COLO829 (cell line): ENCODE measurements around the gene CPLX4.

ENCODE experiments used
- DNase-seq: peaks from one replicate; pipeline ENCODE4 v3.0.0; 2012; ENCODE audit warnings: low spot score

Gene CPLX4

DNA sequence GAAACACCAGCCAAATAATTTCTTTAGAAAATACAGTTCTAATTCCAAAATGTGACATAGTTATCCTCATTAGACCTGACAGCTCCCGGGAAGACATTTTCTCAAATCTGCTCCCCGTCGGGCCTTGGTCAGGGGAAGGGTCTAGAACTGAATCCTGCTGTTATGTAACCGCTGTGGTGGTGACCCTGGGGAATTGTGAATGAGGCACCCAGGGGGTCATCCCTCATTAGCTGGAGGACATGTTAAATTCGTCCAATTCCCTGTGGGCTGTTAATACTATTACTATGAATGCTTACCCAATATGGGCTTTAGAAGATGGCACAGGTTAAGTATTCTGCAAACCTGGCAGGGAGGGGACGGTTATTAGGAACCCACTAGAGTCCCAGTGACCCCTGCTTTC, 11.8 kb downstream of the CPLX4 start:
- DNase-seq = no peak

DNA sequence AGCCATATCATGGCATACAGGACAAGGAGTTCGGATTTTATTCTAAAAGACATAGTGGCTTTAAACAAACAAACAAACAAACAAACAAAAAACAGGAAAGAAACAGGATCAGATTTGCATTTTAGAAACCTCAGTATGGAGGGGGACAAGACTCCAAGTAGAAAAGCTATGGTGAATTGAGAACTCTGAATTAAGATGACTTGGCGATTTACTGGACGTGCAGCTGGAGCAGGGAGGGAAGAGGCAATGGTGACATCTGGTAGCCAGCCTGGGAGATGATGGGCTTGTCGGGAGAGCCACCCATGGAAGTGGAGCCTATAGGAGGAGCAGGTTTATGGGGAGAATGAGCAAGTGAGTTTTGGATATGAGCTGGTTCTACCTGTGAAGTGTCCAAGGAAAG, 13.2 kb downstream of the CPLX4 start:
- no peak for DNase-seq

DNA sequence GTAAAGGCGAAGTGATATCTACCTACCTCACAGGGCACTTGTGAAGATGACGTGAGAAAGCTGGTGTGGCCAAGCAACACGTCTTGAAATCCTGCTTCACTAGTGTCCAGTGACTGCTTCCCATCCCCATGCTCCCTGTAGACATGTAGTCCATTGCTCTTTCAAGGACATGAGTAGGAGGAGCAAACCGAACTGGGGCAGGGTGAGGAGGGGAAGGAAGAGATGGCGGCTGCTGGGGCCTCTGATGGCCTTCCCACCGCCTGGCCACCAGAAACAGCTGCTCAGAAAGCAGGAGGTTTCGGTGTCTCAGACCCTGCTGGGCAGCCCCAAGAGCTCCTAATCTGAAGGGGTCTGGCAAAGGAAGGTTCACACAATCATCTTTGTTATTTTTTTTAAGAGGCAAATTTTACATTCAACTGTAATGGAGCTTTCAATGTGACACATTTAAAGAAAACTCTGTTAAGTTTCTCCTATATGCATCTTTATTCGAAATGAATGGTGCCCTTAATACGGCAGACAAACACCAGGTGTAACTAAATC, 14.7 kb downstream of the CPLX4 start:
- DNase-seq = no peak

DNA sequence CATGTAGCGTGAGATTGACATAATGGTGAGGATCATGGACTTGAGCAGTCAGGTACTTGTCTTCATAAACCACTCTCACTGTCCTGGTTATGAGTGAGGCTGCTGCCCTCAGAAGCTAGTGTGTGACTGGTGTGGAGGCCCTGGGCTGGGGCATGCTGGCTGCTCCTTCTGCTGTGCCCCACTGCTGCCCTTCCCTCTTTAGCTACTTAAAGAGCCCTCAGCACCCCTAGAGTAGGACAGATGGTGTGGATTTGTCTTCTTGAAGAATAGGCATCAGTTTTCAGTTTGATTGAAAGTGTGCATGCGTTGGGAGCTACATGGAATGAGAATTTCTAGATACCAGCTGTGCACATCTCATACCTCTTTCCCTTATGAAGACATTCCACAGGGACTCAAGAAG, 15.4 kb downstream of the CPLX4 start:
- DNase-seq = no peak

DNA sequence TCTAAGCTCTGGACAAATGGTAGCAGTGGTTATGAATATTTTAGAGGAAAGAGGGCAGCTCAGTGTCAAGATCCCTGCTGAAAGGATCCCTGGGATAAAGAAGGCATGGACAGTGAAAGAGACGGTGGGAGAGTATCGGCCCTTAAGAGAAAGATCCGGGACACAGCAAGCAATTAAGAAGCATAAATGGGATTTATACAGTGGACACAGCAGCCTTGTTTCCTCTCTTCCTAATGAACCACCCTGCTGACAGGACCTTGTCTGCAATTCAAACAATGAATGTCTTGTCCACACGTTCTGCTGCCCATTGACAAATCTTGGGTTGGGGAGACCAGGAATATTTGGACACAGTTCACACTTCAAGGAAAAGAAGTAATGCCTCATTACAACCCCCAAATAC, 16.5 kb downstream of the CPLX4 start:
- peak; percentile 52 for DNase-seq

DNA sequence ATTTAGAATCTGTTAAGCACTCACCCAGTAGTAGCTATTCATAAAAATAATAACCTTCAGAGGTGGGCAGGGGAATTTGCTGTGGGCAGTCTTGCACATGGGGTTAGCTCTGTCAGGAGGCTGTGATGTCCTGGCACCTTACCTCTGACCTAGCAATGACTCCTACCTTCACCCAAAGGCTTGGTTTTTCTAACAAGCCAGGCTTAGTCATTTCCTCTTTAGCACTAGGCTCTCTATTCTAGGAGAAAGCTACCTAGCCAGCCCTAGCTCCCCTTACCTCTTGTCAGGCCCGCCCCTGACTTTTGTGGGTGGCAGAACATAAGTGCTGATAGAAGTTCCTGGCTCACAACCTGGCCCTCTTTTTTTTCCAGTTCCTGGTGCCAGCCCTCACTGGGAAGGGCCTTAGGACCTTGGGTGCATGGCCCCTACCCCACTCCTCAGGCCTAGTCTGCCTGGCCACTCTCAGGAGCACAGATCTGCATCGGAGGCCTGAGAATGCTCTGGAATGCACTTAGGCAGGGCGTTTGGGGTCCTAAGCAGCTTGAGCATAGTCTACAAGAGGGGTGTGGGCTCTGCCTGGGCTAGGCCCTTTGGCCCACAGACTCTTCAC, 17.7 kb downstream of the CPLX4 start:
- no peak for DNase-seq

DNA sequence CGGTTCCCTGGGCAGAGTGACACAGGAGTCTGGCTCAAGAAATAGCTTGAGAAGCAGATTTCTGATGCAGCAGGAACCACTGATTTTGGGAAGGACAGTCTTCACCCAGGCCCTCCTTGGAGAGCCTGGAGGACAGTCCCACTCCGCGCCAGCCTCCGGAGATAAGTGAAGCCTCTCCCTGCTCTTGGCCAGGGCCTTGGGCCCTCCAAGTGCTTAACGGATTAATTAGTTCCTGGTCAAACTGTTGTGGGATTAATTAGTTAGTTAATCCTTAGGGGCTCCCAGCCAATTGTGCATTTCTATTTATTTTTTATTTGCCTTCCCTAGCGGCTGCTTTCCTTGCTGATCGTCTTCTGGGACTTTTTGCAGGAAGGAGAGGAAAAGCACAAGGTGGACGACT, 19.6 kb downstream of the CPLX4 start:
- DNase-seq = no peak

DNA sequence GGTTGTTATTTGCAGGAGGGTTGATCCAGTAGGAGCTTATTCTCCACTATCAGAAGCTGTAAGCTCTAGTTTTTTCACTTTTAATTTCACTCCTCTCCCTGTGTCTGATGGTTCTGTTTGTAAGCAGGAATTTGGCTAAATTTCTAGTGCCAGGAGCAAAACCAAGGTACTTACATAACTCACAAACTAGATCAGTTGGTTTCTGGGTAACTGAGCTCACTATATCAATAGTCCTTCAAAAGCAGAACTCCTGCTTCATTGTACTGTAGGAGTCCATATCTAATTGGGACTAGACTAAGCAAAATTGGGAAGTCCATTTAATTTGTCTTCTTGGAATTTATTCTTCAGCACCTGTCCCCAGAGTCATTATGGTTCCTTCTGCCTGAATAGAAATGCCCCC, 25.1 kb downstream of the CPLX4 start:
- no peak for DNase-seq

DNA sequence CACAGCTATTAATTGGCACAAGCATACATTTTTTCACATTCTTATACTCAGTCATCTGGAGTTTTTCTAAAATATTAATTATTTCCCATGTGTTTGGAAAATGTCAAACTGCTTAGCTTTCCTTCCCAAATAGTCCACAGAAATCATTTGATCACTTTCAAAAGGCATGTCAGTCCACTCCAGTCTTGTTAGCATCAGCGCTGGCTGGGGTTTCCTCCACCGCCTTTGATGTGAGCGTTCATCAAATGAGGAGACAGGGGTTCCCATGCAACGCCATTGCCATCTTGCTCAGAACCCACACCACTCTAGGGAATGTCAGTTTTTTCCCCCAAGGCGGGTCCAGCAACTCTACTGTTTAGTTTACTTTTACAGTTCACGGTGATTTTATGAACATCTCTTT, 32.1 kb downstream of the CPLX4 start:
- DNase-seq = no peak

DNA sequence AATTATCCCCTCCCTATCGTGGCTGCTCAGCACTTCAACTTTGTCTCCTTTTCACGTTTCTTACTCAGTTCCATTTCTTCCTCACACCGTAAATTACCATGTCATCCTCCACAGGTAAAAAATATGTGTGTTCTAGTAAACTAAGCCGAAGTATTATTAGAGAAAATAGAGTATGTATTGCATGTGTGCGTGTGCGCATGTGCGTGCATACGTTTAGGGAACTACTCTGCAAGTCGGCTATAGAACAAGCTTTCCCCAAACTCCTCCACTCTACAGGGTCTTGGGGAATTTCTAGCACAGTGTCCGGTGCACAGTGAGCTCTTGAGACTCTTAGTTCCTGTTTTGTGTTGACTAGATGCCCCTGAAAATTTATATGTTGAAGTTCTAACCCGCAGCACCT, 36.1 kb downstream of the CPLX4 start:
- no peak for DNase-seq

DNA sequence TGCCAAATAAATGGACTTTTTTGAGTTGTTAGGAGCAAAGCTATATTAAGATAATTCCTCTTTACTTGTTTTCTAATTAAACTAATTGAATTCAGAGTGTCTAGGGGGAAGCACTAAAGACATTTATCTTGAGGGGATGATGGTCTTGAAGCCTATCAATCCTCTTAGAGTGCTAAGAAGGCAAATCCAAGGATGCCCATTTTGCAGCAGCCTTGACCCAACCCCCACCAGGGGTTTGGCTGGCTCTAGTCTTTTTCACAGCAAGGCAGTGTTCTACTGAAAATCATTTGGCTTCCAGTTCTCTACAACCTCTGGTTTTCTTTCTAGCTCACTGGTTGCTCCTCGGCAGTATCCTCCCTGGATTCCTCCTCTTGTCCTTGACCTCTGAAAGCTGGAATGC, 38.7 kb downstream of the CPLX4 start:
- DNase-seq = no peak

DNA sequence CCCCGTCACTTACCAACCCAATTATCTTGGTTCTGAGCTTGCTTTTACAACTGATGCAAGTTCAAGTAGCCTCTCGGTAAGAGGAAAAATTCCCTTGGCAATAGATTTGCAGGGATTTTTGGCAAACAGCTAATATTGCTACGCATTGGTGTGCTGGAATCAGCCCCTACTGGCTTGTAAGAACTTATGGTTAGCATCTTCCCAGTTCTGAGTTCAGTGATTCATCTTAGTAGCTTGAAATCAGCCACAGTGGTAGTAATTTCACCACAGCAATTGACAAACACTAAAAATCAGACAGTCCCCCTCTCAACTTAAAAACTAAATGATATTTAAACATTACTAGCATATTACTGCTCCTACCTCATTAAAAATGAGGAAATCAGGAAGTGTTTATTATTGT, 39.3 kb downstream of the CPLX4 start:
- DNase-seq = no peak

DNA sequence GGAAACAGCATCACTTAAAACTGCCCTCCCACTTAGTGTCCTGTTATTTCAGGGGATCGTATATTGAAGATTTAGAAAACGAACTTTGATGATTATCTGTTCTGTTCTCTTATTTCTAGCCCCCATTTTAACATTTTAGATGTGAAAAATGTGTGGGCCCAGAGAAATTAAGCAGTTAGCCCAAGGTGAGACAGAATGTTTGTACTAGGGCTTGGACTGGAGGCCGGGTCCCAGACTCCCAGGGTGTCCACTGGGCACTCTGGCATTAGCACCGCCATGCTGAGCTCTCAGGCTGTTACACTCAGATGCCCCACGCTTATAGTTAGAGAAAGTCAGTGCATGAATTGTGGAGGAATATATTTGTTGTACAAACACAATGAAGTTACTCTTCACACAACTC, 39.7 kb downstream of the CPLX4 start:
- no peak for DNase-seq

DNA sequence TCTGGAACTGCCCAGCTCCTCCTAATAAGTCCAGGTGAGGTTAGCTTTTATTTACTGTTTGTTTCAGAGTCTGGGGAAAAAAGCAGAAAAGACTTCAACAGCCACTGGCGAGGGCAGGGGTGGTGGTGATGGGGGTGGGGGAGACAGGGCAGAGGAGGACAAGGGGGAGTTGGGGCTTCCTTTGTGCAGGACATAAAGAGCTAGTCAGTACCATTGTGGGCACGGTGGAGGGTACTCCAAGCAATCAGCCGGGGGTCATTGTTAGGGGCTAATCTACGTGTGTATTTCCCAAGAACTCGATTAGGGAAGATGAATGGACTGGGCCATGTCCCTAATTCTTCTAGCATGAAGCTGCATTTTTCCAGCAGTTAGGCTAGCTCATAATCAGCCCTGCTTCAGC, 42.4 kb downstream of the CPLX4 start:
- no peak for DNase-seq

DNA sequence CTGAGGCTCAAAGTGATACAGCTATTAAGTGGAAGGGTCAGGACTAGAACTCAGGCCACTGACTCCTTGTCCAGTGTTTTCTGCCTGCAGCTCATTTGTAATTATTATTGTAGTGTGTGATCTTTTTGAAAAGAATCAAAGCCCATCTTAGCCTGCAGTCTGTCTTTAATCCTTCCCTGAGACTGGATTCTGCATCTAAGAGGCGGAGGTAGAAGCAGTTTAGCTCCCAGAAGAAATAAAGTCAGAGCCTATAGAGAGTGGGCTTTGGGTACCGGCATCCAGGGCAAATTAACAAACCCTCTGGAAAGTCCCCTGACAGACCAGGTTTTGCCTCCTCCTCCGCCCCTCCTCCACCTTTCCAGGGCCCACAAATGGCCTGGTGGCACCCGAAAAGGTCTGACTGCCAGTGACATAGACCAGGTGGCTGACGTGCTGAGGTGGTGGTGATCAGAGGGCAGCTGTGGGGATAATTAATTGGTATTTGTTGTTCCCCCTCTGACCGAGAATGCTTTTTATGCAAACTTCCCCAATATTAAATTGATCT, 43.0 kb downstream of the CPLX4 start:
- DNase-seq = no peak

DNA sequence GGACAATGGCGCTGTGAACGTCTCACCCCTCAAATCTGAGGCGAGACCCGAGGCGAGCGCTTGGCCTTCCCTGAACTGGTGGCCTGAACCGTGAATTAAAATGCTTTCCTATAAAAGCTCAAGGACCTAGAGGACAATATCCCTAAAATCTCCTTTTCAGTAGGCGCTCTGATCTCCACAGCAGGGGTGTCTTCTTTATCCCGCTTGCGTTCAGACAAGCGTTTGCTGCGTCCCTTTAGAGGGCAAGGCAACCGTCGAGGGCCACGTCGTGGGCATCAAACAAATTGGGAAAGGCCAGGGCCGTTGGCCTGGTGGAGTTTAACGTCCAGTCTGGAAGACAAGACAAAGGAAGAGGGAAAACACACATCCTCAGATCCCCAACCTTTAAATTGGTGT, 43.9 kb downstream of the CPLX4 start:
- DNase-seq = no peak

DNA sequence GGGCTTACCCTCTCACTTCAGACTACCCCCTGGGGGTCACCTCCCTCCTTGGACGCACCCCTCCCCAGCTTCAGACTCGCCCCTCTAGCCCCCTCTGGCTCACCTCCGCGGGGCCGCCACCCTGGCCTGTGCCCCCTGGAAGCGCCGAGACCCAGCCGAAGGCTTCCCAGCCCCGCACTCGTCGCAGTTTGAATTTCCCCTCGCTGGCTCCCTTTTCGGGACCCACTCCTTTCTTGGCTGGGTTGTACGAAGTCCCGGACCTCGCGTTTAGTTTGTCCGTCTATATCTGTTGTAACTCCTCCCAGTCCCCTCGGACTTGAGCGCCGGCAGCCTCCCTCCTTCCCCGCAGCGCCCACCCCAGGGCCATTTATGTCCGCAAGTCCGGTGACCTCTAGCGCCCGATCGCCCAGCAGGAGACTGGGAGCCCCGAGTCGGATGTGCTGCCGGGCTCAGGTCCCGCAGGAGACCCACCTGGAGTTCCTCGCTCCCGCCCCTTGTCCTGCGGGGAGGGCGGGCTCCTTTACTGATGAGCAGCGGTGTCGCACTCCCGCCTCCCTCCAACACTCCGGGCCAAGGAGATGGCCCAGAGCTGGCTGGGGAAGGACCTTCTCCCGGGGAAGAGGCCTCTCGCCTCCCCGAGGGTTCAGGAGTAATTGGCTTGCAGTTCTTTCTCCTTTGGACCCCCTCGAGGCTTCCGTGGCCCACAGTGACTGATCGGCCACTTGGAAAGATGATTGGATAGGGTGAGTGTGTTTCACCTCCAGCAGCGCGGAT, 44.5 kb downstream of the CPLX4 start:
- no peak for DNase-seq

DNA sequence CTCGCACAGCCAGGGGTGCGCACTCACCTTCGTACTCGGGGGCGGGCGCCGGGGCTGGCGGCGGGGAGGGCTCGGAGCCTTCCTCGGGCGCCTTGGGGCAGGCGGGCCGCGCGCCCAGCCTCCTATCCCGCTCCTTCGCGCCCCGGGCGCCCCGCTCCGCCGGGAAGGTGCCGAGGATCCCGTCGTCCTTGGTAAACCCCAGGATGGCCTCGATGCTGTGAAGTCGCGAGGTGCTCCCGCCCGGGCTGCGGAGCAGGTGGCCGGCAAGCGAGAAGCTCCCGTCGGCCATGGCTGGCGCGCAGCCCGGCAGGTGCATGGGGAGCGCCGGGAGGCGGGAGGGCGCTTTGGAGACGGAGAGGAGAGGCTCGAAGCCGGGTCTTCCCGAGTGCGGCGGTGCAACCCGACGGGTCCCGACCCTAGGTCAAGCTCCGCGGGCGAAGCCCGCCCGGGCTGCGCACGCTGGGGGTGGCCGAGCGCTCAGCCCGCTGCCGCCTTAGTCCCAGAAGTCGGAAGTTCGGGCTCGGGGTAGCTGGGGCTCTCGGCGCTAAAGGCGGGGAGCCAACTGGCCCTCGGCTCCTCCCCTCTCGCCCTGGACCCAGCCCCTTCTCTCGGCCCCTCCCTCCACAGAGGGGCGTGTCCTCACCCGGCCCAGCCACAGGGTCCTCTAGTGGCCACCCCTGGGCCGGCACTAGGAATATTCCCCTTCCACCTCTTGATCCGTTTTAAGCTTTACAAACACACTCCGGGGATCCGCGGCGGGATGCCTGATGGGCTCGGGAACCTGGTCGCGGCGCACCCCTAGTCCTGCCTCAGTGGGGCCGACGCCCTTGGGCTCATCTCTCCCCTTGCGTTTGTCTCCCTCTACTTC, 45.3 kb downstream of the CPLX4 start, which contains the start of gene RAX:
Gene RAX (minus strand): TSS at position 564 of the 868 bp plus-strand sequence. CDS start 248 bp downstream, at position 316.
- no peak for DNase-seq

DNA sequence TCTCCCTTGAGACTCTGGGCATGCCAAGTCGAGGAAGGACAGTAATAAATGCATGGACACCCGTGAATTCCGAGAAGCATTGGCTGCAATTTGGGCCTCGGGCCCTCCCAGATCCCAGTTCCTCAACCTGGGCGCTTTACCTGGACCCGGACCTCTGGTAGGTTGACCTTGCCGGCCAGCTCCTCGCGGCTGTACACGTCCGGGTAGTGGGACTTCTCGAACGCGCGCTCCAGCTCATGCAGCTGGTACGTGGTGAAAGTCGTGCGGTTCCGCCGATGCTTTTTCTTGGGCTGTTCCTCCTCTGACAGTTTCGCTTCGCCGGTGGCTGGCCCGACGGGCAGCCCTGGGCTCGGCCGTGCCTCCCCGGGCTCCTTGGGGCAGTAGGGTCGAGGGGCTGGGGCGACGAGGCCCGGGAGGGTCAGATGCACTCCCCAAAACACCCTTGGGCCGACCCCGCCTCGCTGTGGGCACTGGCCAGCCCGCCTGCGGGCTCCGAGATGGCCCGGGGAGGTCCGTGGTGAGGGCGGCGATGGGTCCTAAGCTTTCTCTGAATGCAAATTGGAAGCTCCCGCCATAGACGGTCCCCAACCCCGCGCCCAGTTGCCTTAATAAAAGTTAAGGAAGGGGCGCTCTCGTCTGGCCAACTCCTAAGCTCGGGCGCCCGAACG, 46.1 kb downstream of the CPLX4 start:
- no peak for DNase-seq

DNA sequence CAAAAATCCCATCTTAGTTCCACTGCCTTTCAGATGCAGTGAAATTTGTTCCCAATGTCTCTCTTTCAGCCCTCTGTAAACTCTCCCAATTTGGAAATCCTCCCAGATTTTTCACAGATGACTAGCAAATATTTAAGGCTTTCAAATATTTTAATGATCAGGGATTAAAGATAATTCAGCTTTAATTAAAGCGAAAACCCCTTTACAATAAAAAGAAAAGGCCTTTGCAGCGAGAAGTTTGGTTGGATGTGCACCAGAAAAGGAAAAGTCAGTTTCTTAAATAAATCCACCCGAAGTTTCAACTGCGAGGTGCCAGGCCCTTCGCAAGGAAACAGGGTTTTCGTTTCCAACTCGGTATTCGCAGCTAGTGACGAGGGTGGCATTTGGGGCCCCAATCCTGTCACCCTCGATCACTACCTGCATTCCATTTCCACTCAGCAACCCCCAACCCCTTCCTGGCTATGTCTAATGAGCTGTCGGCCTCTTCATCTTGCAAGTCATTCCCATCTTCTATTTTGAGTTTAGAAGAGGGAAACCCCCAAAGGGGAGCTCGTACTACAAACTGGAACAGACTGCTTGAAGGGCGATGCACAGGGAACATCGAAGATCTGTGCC, 46.7 kb downstream of the CPLX4 start:
- no peak for DNase-seq

DNA sequence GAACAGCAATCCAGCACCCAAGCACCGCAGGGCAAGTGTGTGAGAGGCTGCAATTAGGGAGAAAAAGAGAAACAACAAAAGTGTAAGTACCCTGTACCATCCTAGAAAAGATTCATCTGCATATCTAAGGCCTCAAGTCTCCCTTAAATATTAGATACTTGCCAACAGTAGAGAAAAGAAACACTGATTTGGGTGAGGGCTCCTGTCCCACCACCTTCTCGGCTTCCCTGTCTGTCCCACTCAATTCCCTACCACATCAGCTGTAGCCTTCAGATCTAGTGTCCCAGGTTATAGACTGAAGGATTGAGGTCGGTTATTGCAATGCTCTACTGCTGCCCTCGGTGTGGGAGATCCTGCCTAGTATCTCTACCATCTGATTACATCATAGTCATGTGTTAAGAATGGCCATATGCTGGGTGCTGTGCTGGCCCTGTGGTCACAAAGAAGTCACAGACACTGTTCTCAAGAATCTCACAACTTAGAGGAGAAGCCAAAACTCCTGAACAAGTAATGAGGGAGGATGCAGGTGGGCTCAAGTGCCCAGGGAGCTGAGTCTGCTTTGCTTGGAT, 47.7 kb downstream of the CPLX4 start:
- no peak for DNase-seq
